ENCODE data around the gene CUL1. TPM values are rescaled to one million over a fixed set of nuclear protein-coding genes. Genes with fewer than 3 reads are reported as not detected.

The CUL1 gene
- total RNA-seq, 1 experiment from 2014 or later, result 53.1 TPM

GRCh38 chr7:148704189-148704588 lies 5.5 kb downstream of the CUL1 start:
- DNase-seq (ENCODE audit: low read depth, low spot score), result no peak
- Histone ChIP-seq H3K9me3 (ENCODE audit: control insufficient read depth in 1 of 2, insufficient read depth in 1 of 2, low read depth in 1 of 2, low read length in 2 of 2) (no peaks in the 10 kb centered on the region), H2AFZ (ENCODE audit: low read depth, low read length, poor library complexity, severe bottlenecking) (no peak overlapping the region), H3K4me3 (replicated peaks in 1 of 2; ENCODE audit: low read depth in 1 of 2, low read length in 2 of 2) (no peak overlapping the region), H3K4me2 (ENCODE audit: low read length) (no peak overlapping the region), H4K20me1 (ENCODE audit: insufficient read depth) (peaks cover 52% of the 10 kb centered on the region; the same call in 1 of the 2 replicates), H3K27ac (ENCODE audit: low read depth, low read length) (no peak overlapping the region), H3K79me2 (ENCODE audit: insufficient read depth, low read length) (peaks cover 99% of the 10 kb centered on the region), H3K9me2 (ENCODE audit: insufficient read depth) (no peaks in the 10 kb centered on the region), H3K9ac (ENCODE audit: low read length) (no peak overlapping the region), H3K27me3 (ENCODE audit: insufficient read depth, low read length) (no peaks in the 10 kb centered on the region), H3K4me1 (ENCODE audit: control insufficient read depth in 1 of 2, insufficient read depth in 2 of 2, low read length in 2 of 2) (peaks cover 13 to 33% of the 10 kb centered on the region in 2 experiments), H3K36me3 (ENCODE audit: control insufficient read depth in 1 of 2, insufficient read depth in 2 of 2, low read length in 2 of 2) (no peaks in the 10 kb centered on the region)
- intact Hi-C loops (cut with micrococcal nuclease), result no loop called here
- no peak for TF ChIP-seq EZH2 (IDR thresholded peaks at IDR 0.05)
- TF ChIP-seq CBX3 (IDR thresholded peaks at IDR 0.05; ENCODE audit: low read depth), result no peak
- TF ChIP-seq ZNF274 (IDR thresholded peaks at IDR 0.05; ENCODE audit: low read depth, low read length), result no peak
- TF ChIP-seq ZBTB33 (IDR thresholded peaks at IDR 0.05; ENCODE audit: extremely low read depth, insufficient replicate concordance, low read length), result no peak
- no peak for TF ChIP-seq SIN3A (IDR thresholded peaks at IDR 0.05; ENCODE audit: low read depth)
- TF ChIP-seq ATF3 (IDR thresholded peaks at IDR 0.05), result no peak
- no peak for TF ChIP-seq TCF7L2 (IDR thresholded peaks at IDR 0.05; ENCODE audit: borderline replicate concordance, extremely low read depth, insufficient read depth, insufficient read length)
- no peak for TF ChIP-seq ELF1 (IDR thresholded peaks at IDR 0.05; ENCODE audit: borderline replicate concordance, low read depth)
- no peak for TF ChIP-seq EGR1 (IDR thresholded peaks at IDR 0.05; ENCODE audit: low read depth)
- no peak for TF ChIP-seq YY1 (IDR thresholded peaks at IDR 0.05; ENCODE audit: extremely low read depth, insufficient replicate concordance, low read depth, low read length)
- no peak for TF ChIP-seq REST (IDR thresholded peaks at IDR 0.05; ENCODE audit: low read depth)
- POLR2A ChIA-PET, result interaction anchor here (0.6 to 0.7 kb wide), 4 partner anchors 8 to 237 kb away, joined by 3 to 5 read pairs (median 4); no protein-coding TSS in a partner anchor
- RAD21 ChIA-PET (ENCODE audit: low non-redundant PET in 1 of 2, low total read pairs in 2 of 2, uncharacterized antibody in 2 of 2, unreplicated experiment in 2 of 2), result no interaction called here
- CTCF ChIA-PET, result no interaction called here
- no peak for ATAC-seq
- no TSS peak for BruUV-seq (replicated peaks)

All from HCT116 (cell line).